AG10803 (cell line): ENCODE measurements around the gene CALML4.

Experiments
- DNase-seq: peaks from one replicate; pipeline ENCODE4 v3.0.0; 2010; ENCODE audit warnings: low read depth
- H3K4me3 ChIP-seq: 2 replicates; pipeline ENCODE4 v1.5.1; 2011; ENCODE audit warnings: mild to moderate bottlenecking, low read length, control low read depth
- CTCF ChIP-seq: conservative IDR thresholded peaks from 2 replicates; pipeline ENCODE4 v1.5.1; 2011; ENCODE audit warnings: mild to moderate bottlenecking, low read length, control low read depth, inconsistent platforms

The CALML4 gene, protein sequence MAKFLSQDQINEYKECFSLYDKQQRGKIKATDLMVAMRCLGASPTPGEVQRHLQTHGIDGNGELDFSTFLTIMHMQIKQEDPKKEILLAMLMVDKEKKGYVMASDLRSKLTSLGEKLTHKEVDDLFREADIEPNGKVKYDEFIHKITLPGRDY

DNA sequence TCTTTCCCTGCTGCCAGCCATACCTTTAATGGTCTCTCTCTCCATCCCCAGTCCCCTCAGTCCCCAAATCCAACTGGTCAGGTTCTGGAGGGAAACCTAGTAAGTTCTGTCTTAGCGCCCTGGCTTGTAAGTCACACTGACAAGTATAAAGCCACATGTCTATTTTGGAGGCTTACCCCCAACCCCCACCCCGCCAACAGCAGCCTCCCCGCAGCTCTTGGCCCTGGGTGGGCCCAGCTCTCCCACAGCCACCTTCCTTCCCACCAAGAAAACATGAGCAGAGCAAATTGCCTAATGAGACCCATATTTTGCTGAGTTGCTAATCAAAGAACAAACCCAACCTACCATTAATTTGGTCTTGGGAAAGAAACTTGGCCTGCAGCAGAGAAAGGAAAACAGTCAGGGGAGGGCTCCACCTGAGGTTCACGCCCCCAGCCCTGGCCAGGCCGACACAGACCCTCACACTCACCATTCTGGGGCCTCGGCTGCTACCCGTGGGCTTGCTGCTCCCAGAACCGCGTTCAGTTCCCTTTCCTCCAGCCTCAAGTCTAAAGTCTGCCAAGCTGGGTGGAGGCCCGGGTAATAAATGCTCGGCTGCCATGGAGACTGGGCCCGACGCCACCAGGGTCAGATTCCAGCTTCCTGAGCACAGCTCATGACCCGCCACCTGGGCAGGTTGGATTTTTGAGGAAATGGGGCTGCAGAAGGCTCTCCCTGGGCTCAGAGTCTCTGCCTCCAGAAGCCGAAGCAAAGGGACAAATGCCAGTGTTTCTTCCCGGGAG is at the start of gene CALML4:
TSS of gene CALML4 (minus strand) at position 557 of the 782 bp plus-strand sequence. CDS start at position 472, 85 bp downstream.
- no peak for TF ChIP-seq CTCF

DNA sequence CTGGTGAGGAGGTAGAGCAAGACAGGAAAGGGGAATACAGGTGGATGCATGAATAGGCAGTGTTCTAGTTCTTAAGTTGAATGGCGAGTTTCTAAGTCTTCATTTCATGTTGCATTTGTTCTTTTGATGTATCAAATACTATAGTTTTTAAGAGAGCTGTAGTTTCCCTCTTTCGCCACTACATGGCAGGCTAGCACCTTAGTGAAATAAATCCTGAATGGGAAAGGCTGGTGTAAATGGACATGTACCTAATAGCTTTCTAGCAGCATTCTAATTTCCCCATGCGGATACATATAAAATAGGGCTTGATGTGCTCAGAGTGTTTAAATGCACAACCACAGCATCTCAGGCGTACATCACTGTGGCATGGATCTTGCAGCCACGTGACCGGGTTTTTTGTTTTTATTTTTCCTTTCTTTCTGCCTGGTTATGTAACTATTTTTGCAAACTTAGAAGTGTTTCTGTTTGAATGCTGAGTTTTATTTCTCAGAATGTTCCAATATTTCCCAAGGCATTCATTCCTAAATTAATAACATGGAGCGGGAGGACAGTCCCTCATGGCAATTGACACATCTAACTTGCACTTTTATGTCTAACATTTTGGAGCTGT is 47.9 kb upstream of the CALML4 start:
- H3K4me3 ChIP-seq: no peak overlapping the region
- DNase-seq: peak; percentile 86
- TF ChIP-seq CTCF: peak; percentile 97

More for the DNA sequence above, at the start of gene CALML4:
- H3K4me3 ChIP-seq: no peak within 1 kb of the TSS
- peak; percentile 54 for DNase-seq

GRCh38 chr15:68249058-68249713 is 44.1 kb upstream of the CALML4 start:
- H3K4me3 ChIP-seq: no peak overlapping the region
- no peak for DNase-seq
- no peak for TF ChIP-seq CTCF

- TF ChIP-seq CTCF: no peak
- H3K4me3 ChIP-seq: no peak overlapping the region
- no peak for DNase-seq
Observed at GRCh38 chr15:68244235-68244634, 39.1 kb upstream of the CALML4 start.

GRCh38 chr15:68241088-68241935 is 36.2 kb upstream of the CALML4 start:
- no peak for TF ChIP-seq CTCF
- DNase-seq: no peak

GRCh38 chr15:68239025-68239424 is 33.9 kb upstream of the CALML4 start:
- no peak for TF ChIP-seq CTCF
- DNase-seq: no peak
- H3K4me3 ChIP-seq: no peak overlapping the region

More at GRCh38 chr15:68241088-68241935, 36.2 kb upstream of the CALML4 start:
- no peak overlapping the region for H3K4me3 ChIP-seq
